ENCODE measurements around the gene BHLHA9. TPM values are rescaled to one million over a fixed set of nuclear protein-coding genes. Genes with fewer than 3 reads are reported as not detected.

BHLHA9 gene
- total RNA-seq, 4 donors from 2014 or later, result not detected

DNA sequence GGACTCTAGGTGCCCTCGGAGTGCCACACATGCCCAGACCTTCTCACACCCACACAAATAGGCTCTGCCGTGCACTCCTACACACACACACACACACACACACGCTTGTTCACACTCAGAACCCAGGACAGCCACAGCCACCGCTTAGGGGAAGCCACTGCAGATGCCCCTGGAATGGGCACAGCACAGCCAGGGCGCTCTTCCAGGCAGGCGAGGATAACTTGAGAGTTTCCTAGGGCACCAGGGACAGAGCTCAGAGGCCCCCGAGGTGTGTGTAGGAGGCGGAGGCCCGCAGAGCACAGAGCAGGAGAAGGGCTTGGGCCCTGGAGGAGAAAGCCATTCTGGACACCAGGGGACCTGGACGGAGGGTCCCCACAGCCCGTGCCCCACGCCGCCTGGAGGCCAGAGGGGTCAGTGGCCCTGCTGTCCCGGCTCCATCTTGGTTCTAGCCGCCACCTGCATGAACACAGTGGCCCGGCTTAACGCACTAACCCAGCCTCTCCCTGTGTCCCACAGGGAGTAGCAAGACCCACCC lies 30.2 kb downstream of the BHLHA9 start:
- peaks cover 80% of the 10 kb centered on the region for H3K27me3 ChIP-seq
- H3K4me3 ChIP-seq, result no peak overlapping the region
- WGBS, 2 donors (ENCODE audit: low coverage in 1 of 2), result no CpG with 5 or more reads among the region's 17 CpGs
- no peaks in the 10 kb centered on the region for H3K9me3 ChIP-seq
- no peaks in the 10 kb centered on the region for H3K36me3 ChIP-seq
- TF ChIP-seq, protein P1, sequence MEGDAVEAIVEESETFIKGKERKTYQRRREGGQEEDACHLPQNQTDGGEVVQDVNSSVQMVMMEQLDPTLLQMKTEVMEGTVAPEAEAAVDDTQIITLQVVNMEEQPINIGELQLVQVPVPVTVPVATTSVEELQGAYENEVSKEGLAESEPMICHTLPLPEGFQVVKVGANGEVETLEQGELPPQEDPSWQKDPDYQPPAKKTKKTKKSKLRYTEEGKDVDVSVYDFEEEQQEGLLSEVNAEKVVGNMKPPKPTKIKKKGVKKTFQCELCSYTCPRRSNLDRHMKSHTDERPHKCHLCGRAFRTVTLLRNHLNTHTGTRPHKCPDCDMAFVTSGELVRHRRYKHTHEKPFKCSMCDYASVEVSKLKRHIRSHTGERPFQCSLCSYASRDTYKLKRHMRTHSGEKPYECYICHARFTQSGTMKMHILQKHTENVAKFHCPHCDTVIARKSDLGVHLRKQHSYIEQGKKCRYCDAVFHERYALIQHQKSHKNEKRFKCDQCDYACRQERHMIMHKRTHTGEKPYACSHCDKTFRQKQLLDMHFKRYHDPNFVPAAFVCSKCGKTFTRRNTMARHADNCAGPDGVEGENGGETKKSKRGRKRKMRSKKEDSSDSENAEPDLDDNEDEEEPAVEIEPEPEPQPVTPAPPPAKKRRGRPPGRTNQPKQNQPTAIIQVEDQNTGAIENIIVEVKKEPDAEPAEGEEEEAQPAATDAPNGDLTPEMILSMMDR (IDR thresholded peaks at IDR 0.05), result no peak
- TF ChIP-seq POLR2AphosphoS5 (IDR thresholded peaks at IDR 0.05) (no peak), POLR2A (IDR thresholded peaks at IDR 0.05) (no peak), EP300 (IDR thresholded peaks at IDR 0.05) (no peak)
- peaks cover 0 to 9% (median 0%) of the 10 kb centered on the region in 3 donors for H3K4me1 ChIP-seq
- no peak overlapping the region for H3K27ac ChIP-seq
- no peak for ATAC-seq

DNA sequence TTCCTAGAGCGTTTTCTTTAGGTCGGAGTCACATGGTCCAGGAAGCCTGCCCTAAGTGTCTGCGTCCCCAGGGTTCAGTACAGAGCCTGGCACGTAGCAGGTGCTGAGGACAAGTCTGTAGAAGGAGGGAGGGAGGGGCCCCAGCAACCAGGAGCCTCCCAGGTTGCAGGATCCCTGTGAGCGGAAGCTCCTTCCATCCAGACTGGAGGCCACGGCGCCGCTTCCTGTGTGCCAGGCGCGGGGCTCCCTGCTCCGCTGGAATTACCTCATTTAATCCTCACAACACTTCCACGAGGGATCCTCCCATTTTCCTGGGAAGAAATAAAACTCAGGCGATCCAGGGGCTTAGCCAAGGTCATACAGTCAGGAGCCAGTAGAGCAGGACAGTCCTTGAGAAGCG lies 31.3 kb downstream of the BHLHA9 start:
- no peak overlapping the region for H3K27ac ChIP-seq
- ATAC-seq, result no peak
- no peaks in the 10 kb centered on the region for H3K36me3 ChIP-seq
- peaks cover 0 to 9% (median 0%) of the 10 kb centered on the region in 3 donors for H3K4me1 ChIP-seq
- TF ChIP-seq POLR2A (IDR thresholded peaks at IDR 0.05), result no peak
- TF ChIP-seq, protein P1 (IDR thresholded peaks at IDR 0.05), result no peak
- TF ChIP-seq POLR2AphosphoS5 (IDR thresholded peaks at IDR 0.05), result no peak
- no peak for TF ChIP-seq EP300 (IDR thresholded peaks at IDR 0.05)
- 80% methylated on average over 1 of the region's 14 CpGs; no CpG with 5 or more reads in 1 of the 2 donors for WGBS, 2 donors (ENCODE audit: low coverage in 1 of 2)
- H3K9me3 ChIP-seq, result no peaks in the 10 kb centered on the region
- no peak overlapping the region for H3K4me3 ChIP-seq
- H3K27me3 ChIP-seq, result peaks cover 89% of the 10 kb centered on the region

DNA sequence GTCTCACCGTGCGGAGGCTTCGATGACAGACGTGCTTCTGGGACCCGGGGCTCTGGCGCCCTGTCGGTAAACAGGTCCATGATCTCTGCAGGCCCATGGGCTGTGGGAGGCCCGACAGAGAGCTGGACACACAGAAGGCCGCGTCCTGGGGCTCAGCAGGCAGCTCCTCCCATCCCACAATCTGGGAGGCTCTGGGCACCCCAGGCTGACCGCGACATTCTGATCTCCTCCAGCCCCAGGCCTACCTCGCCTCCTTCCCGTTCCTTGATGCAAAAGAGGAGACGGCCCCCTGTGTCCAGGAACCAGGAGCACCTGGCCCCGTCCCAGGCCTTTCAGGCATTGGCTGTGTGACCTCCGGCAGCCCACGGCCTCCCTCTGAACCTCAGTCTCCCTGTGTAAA lies 32.5 kb downstream of the BHLHA9 start:
- TF ChIP-seq, protein P1 (IDR thresholded peaks at IDR 0.05), result no peak
- TF ChIP-seq POLR2A (IDR thresholded peaks at IDR 0.05), result no peak
- no peak for TF ChIP-seq EP300 (IDR thresholded peaks at IDR 0.05)
- no peak for TF ChIP-seq POLR2AphosphoS5 (IDR thresholded peaks at IDR 0.05)
- Histone ChIP-seq H3K27ac (no peak overlapping the region), H3K27me3 (peaks cover 84% of the 10 kb centered on the region), H3K4me3 (no peak overlapping the region), H3K9me3 (no peaks in the 10 kb centered on the region), H3K4me1 (peaks cover 0 to 9% (median 0%) of the 10 kb centered on the region in 3 donors), H3K36me3 (no peaks in the 10 kb centered on the region)
- 90% methylated on average over 2 to 7 of the region's 18 CpGs for WGBS, 2 donors (ENCODE audit: low coverage in 1 of 2)
- no peak for ATAC-seq

DNA sequence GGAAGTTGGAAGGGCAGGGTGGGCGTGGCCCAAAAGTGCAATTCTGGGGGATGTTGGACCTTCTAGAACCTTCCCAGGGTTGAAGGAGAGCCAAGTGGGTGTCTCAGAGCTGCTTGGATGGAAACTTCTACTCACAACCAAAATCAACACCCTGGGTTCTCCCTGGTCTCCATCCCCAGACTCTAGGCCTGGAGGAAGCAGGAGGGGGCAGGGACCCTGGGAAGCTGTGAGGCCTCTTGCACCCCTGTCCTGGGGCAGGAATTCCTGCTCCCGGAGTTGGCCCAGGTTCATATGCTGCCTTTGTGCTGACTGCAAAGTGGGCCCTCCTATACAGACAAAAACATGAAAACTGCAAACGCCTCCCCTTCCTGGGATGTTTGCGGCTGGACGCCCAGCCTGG lies 34.3 kb downstream of the BHLHA9 start:
- H3K27ac ChIP-seq, result no peak overlapping the region

More for the DNA sequence above, 34.3 kb downstream of the BHLHA9 start:
- H3K9me3 ChIP-seq, result no peaks in the 10 kb centered on the region
- H3K27me3 ChIP-seq, result peaks cover 68% of the 10 kb centered on the region
- H3K36me3 ChIP-seq, result no peaks in the 10 kb centered on the region
- 33% methylated on average over 1 of the region's 5 CpGs; no CpG with 5 or more reads in 1 of the 2 donors for WGBS, 2 donors (ENCODE audit: low coverage in 1 of 2)
- no peak for ATAC-seq
- TF ChIP-seq POLR2A (IDR thresholded peaks at IDR 0.05), result no peak
- TF ChIP-seq, protein P1 (IDR thresholded peaks at IDR 0.05), result no peak
- TF ChIP-seq EP300 (IDR thresholded peaks at IDR 0.05), result no peak
- no peak for TF ChIP-seq POLR2AphosphoS5 (IDR thresholded peaks at IDR 0.05)
- no peak overlapping the region for H3K4me3 ChIP-seq
- no peaks in the 10 kb centered on the region for H3K4me1 ChIP-seq
